ENCODE data around the gene PLCB1.
"Not testable (repeated sequence)": the region's sequence is repeated elsewhere in the genome, so short reads cannot be mapped to it uniquely, and the experiment has no call there.

PLCB1 gene

GRCh38 chr20:8423482-8423881 is 291.4 kb downstream of the PLCB1 start:
- DNase-seq = no peak

- no peak for DNase-seq
These were observed 291.9 kb downstream of the PLCB1 start for GRCh38 chr20:8424010-8424409.

- no peak for DNase-seq
These were observed 292.9 kb downstream of the PLCB1 start for GRCh38 chr20:8425016-8425415.

DNA sequence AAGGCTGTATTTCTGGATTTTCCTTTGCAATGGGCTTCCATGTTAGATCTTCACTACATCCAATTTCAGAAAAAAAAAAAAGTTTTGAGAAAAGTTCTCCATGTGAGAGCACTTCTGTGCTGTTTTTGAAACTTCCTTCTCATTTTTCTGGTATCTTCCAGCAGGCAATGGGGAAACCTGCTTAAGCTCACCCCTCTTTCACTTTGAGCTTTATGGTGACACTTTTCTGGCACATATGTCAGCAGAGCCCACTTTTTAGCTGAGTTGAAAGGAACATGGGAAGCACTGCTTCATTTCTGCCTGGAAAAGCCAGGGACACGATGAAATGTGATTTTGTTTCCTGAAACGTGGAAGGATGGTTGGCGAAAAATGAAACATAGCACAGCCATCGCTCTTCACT is 293.7 kb downstream of the PLCB1 start:
- DNase-seq = no peak

- DNase-seq = no peak
These were observed 295.5 kb downstream of the PLCB1 start for GRCh38 chr20:8427419-8428040.

DNA sequence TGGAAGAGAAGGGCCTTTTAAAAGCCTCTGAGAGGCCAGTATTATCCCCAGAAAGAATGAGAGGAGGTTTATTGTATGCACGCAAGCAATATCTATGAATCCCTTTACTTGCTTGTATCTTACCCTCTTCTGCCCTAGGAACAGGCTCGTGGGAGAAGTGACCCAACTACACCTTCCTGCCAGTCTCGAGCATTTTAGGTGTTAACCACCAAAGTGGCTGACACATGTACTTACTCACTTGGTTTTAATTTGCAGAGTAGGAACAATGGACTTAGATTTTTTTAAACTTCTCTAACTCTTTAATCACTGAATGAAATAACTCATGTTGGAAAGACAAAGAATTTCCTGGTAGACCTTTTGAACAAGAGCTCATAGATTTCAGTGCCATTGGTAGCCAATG is 296.9 kb downstream of the PLCB1 start:
- DNase-seq = no peak

DNA sequence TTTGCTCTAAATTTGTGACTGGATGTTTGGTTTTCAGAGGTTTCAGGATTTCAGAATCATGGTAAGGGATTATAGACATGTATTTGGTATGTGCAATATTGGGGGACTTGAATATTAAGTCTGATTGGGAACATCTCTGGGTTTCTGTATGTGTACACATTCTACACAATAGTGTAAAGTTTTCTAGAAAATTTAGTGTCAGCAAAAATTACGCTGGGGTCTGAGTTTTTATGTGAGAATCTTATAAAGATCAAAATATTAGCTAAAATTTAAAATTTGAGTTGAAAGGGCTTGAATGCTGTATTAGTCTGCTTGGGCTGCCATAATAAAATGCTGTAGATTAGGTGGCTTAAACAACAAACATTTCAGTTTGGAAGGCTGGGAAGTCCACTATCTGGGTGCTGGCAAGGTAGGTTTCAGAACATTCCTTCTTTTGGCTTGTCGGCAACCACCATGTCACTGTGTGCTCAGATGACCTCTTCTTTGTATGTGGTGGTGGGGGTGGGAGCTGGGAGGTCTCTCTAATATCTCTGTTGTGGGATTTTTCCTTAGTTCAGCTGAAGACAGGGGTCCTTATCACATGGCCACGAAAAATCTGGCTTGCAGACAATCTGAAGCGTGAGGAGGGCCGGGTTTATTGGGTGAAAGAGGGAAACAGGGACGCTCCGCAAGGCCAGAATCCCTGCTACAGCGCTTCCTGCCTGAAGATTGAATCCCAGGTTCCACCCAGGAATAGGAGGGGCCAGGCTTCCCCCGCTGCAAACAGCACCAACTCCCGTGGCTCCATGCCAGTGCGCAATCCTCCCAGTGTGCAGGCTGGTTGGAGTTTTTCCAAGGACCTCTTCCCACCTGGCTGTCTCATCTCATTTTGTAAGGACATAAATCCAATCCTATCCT is 299.7 kb downstream of the PLCB1 start:
- DNase-seq = no peak

- DNase-seq = no peak
These were observed 300.5 kb downstream of the PLCB1 start for GRCh38 chr20:8432435-8433148.

DNA sequence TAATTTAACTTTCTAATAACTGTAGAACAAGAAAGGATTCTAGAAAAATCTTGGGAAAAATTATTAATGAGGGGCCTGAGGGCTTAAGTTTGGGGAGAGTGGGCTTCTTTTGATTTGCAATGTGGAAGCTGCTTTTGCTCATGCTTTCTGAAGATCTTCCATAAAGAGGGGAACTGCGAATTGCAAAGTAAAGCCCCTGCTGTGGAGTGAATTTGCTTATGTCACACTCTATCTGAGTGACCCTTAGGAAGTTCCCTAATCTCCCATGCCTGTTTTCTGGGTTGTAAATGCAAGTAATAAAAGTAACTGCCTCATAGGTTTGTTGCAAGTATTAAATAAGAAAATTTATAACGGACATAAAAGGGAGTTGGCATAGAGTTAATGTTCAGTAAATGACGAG is 301.2 kb downstream of the PLCB1 start:
- DNase-seq = no peak

GRCh38 chr20:8434326-8434876 is 302.3 kb downstream of the PLCB1 start:
- no peak for DNase-seq

GRCh38 chr20:8435285-8436035 is 303.4 kb downstream of the PLCB1 start:
- no peak for DNase-seq

DNA sequence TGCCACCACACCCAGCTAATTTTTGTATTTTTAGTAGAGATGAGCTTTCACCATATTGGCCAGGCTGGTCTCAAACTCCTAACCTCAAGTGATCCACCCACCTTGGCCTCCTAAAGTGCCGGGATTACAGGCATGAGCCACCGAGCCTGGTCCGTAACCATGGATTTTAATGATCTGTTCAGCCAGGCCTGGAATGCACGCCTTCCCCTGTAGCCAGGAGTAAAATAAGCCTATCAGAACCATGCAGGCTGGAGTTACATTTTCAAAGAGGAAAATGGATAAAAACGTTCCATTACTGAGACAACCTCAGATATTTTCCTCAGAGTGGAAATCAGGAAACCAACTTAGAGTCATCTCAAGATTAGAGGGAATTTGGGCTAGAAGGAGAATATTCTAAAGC is 304.9 kb downstream of the PLCB1 start:
- DNase-seq = not testable (repeated sequence)

DNA sequence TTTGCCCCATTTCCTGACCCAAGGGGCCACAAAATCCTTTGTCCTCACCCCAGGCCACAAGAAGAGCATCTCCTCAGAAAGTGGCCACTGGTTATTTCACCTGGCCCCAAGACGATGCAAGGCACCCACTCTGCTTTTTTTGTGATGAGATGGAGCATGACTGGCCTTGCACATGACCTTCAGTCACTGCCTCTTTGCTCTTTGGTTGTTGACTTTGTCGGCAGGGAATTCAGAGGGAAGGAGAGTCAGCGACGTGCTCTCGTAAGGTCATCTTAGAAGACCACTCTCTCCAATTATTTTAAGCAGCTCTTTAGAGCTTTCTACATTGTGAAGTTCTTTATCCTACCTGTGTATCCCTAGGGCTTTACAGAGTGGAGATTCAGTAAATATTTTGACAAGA is 306.7 kb downstream of the PLCB1 start:
- DNase-seq = no peak

- DNase-seq = no peak
These were observed 311.5 kb downstream of the PLCB1 start for GRCh38 chr20:8443464-8444072.

GRCh38 chr20:8447262-8448120 is 315.4 kb downstream of the PLCB1 start:
- DNase-seq = no peak

DNA sequence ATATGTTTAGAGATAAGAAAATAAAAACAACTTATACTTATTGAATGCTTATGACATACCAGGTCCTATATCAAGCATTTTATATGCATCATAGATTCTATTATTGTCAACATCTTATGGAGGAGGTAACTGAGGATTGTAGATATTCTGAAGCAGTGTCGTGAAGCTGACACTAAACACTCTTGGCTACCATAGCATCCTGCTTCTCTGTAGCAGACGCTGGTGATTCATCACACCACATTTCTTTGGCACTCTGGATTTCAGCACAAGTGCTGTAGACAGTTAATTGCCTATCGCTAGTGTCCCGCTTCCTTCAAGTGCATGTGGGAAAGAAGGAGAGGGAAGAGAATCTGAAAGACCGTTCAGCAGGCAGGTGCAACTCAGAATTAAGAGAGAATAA is 317.1 kb downstream of the PLCB1 start:
- no peak for DNase-seq

GRCh38 chr20:8454137-8454712 is 322.2 kb downstream of the PLCB1 start:
- DNase-seq = no peak

GRCh38 chr20:8456765-8457164 is 324.7 kb downstream of the PLCB1 start:
- DNase-seq = no peak

- no peak for DNase-seq
These were observed 325.9 kb downstream of the PLCB1 start for GRCh38 chr20:8457978-8458377.

GRCh38 chr20:8461186-8461585 is 329.1 kb downstream of the PLCB1 start:
- DNase-seq = no peak

DNA sequence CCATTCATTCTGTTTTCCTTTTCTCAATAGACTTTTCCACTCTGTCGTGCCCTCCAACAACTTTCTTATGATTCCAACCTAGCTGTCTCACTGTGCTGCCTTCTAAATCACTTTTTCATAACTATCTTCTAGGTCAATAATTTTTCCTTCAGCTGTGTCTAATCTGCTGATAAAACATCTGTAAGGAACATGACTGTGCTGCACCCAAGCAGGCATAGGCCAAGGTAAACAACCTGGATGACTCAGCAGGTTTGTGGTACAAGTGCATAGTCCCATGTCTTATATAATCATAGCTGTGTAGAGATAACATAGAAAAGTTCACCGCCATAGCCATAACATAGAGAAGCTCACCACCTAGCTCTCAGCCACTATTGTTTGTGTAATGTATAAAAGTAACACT is 332.3 kb downstream of the PLCB1 start:
- DNase-seq = no peak

Measured in DMS79 (cell line).